Esophagus muscularis mucosa (tissue), 4 donors: ENCODE results near the gene NPHP4. TPM values are rescaled to one million over a fixed set of nuclear protein-coding genes. Genes with fewer than 3 reads are reported as not detected.

Experiments used
- DNase-seq: peaks from one replicate; pipeline ENCODE4 v3.0.0-alpha.2; 2017; ENCODE audit errors: extremely low spot score
- H3K27ac ChIP-seq, 4 donors: fragments of 200-600 bp; sonication (generic); replicated peaks in 1 of 4; 1 replicate in 3 of 4; 2 replicates in 1 of 4; pipeline ENCODE4 v1.5.1; 2016 to 2019; ENCODE audit warnings: mild to moderate bottlenecking in 1 of 4
- H3K27me3 ChIP-seq, 4 donors: fragments of 200-600 bp; sonication (generic); one replicate each; pipeline versions ENCODE4 v1.5.1 to v1.6.0; 2016 to 2019
- H3K36me3 ChIP-seq, 4 donors: fragments of 200-600 bp; sonication (generic); one replicate each; pipeline ENCODE4 v1.5.1; 2016 to 2019
- H3K4me1 ChIP-seq, 4 donors: fragments of 200-600 bp; sonication (generic); one replicate each; pipeline ENCODE4 v1.5.1; 2016 to 2019
- H3K4me3 ChIP-seq, 4 donors: fragments of 200-600 bp; sonication (generic); 1 replicate in 2 of 4; 2 replicates in 2 of 4; pipeline ENCODE4 v1.5.1; 2016 to 2019; ENCODE audit warnings: mild to moderate bottlenecking in 4 of 4, moderate library complexity in 1 of 4
- H3K9me3 ChIP-seq, 4 donors: fragments of 200-600 bp; sonication (generic); 1 replicate in 3 of 4; 2 replicates in 1 of 4; pipeline ENCODE4 v1.5.1; 2016 to 2019
- EP300 ChIP-seq: sonication (generic); formaldehyde crosslinking; IDR thresholded peaks from one replicate; pipeline ENCODE4 v1.6.1; 2017; ENCODE audit warnings: antibody characterized with exemption
- POLR2A ChIP-seq: fragments of 450-650 bp; IDR thresholded peaks from one replicate; pipeline ENCODE4 v1.6.1; 2017; ENCODE audit warnings: antibody characterized with exemption, moderate library complexity, mild to moderate bottlenecking, low read depth
- POLR2AphosphoS5 ChIP-seq, 2 donors: sonication (generic); formaldehyde crosslinking; IDR thresholded peaks; one replicate each; pipeline ENCODE4 v1.6.1; 2017; ENCODE audit warnings: antibody characterized with exemption in 2 of 2
- WGBS: methylation state at CpG from one replicate; pipeline ENCODE4 v1.1.5; 2018; 5-methylcytosine and 5-hydroxymethylcytosine counted together
- intact Hi-C: fragments of 100-400 bp; cut with DNase I; formaldehyde crosslinking; loops from one replicate; pipeline ENCODE4 v1.15.1; 2023
- total RNA-seq, 4 donors: library from RNA; depleted of rRNA; stranded (reverse); fragments of >200 nt; gene quantifications; one replicate each; pipeline versions ENCODE4 v1.1.0 to v1.2.1, GENCODE V29; 2016
- TF ChIP-seq, protein P1 (sequence below), 3 experiments: fragments of 200-600 bp in 2 of 3; fragments of 450-650 bp in 1 of 3; sonication (generic) in 2 of 3; IDR thresholded peaks; one replicate each; pipeline ENCODE4 v1.5.1; 2017 to 2019; ENCODE audit warnings: antibody characterized with exemption in 3 of 3, mild to moderate bottlenecking in 2 of 3, moderate library complexity in 1 of 3

Gene NPHP4
- total RNA-seq, 4 donors from 2014 or later = 6.5 to 9.1 (median 8.0) TPM

DNA sequence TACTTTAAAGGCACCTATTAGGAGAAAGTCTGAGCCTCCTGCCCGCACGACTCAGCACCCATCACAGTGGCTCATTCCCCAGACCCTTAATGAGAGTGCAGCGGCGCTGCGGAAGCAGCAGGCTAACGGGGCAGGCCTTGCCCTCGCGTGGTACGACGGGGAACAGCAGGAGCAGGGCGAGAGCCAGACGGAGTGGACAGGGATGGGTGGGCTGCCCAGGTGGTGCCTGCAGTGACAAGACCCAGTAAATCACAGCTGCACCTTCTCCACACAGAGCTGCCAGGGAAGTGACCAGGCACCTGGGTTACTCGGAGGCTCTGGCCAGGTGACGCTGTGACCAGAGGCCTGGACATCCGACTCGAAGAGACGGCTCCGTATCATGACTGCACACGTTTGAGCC lies 131.9 kb downstream of the NPHP4 start:
- intact Hi-C loops = no loop called here
- H3K4me1 ChIP-seq = no peaks in the 10 kb centered on the region
- WGBS = 95% methylated on average over 19 of the region's 19 CpGs
- TF ChIP-seq, protein P1, sequence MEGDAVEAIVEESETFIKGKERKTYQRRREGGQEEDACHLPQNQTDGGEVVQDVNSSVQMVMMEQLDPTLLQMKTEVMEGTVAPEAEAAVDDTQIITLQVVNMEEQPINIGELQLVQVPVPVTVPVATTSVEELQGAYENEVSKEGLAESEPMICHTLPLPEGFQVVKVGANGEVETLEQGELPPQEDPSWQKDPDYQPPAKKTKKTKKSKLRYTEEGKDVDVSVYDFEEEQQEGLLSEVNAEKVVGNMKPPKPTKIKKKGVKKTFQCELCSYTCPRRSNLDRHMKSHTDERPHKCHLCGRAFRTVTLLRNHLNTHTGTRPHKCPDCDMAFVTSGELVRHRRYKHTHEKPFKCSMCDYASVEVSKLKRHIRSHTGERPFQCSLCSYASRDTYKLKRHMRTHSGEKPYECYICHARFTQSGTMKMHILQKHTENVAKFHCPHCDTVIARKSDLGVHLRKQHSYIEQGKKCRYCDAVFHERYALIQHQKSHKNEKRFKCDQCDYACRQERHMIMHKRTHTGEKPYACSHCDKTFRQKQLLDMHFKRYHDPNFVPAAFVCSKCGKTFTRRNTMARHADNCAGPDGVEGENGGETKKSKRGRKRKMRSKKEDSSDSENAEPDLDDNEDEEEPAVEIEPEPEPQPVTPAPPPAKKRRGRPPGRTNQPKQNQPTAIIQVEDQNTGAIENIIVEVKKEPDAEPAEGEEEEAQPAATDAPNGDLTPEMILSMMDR (IDR thresholded peaks at IDR 0.05) = no peak
- no peak for TF ChIP-seq POLR2A
- no peak for TF ChIP-seq POLR2AphosphoS5 (IDR thresholded peaks at IDR 0.05)
- no peak for TF ChIP-seq EP300
- DNase-seq = no peak
- H3K4me3 ChIP-seq = no peak overlapping the region
- H3K9me3 ChIP-seq = no peaks in the 10 kb centered on the region
- H3K27me3 ChIP-seq = no peaks in the 10 kb centered on the region
- peaks cover 0 to 68% (median 38%) of the 10 kb centered on the region in 4 donors for H3K36me3 ChIP-seq
- H3K27ac ChIP-seq = no peak overlapping the region

DNA sequence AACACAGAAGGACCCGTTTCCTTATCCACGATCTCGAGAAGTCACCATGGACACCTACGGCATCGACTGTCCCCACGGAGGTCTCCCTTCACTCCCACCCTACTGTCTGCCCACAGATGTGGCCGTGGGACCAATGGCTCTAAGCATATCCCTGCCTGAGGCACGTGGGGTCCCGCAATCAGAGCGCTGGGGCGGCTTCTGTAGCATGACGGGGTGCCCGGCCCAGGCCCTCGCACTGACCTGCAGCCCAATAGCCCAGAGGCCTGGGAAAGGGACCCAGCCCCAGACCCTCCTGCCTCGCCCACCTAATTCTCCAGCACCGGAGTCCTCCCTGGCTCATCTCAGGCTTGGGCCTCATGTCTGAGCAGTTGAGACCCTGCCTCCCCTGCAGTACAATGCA lies 132.5 kb downstream of the NPHP4 start:
- Histone ChIP-seq H3K27me3 (no peaks in the 10 kb centered on the region), H3K4me1 (no peaks in the 10 kb centered on the region), H3K27ac (no peak overlapping the region), H3K4me3 (no peak overlapping the region), H3K36me3 (peaks cover 0 to 62% (median 34%) of the 10 kb centered on the region in 4 donors), H3K9me3 (no peaks in the 10 kb centered on the region)
- TF ChIP-seq, protein P1 (IDR thresholded peaks at IDR 0.05) = no peak
- no peak for TF ChIP-seq POLR2AphosphoS5 (IDR thresholded peaks at IDR 0.05)
- TF ChIP-seq POLR2A = no peak
- TF ChIP-seq EP300 = no peak
- intact Hi-C loops = no loop called here
- WGBS = 91% methylated on average over 4 of the region's 16 CpGs
- no peak for DNase-seq

DNA sequence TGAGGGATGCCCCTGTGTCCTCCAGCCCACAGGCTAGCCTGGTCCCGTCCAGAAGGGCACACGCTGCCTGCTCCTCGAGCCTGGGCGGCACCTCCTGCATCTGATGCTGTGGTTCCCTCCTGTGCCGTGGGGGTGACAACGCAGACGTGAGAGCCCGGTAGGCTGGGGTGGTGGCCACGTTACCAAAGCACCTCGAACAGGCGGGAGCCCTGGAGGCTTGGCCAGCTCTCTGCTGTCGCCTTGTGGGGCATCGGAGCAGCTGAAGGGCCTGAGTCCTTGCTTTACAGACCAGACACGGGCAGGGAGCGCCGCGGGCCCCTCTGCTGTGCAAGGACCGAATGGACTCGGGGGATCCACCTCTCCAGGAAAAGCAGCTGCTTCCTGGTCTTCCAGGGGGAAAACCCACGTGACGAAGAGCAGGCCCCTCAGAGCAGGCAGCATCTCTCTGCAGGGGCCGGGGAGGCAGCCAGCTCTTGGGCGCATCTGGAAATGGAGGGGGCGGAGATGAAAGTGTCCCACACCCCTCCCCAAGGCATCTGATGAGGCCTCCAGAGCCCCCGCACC lies 133.3 kb downstream of the NPHP4 start:
- peaks cover 0 to 54% (median 27%) of the 10 kb centered on the region in 4 donors for H3K36me3 ChIP-seq

DNA sequence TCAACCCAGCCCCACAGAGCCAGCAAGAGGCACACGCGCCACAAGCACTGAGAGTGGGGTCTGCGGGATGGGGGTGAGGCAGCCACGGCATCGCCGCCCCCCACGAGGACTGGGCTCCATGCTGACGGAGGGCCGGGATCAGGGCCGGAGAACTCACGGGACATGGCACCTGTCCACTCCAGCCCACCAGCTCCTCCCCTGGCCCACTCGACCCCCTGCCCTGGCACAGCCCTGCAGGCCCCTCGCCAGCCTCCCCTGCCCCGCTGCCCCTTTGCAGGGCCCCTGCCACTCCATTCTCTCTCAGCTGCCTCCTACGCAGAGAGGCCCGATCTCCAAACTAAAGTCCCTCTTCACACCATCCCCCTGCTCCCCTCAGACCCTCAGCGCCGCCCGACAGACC lies 134.0 kb downstream of the NPHP4 start:
- Histone ChIP-seq H3K4me3 (no peak overlapping the region), H3K27ac (no peak overlapping the region), H3K36me3 (peaks cover 0 to 47% (median 21%) of the 10 kb centered on the region in 4 donors), H3K27me3 (no peaks in the 10 kb centered on the region), H3K9me3 (no peaks in the 10 kb centered on the region), H3K4me1 (no peaks in the 10 kb centered on the region)
- no peak for DNase-seq
- no peak for TF ChIP-seq POLR2AphosphoS5 (IDR thresholded peaks at IDR 0.05)
- no peak for TF ChIP-seq POLR2A
- no peak for TF ChIP-seq EP300
- TF ChIP-seq, protein P1 (IDR thresholded peaks at IDR 0.05) = no peak
- 92% methylated on average over 14 of the region's 19 CpGs for WGBS
- intact Hi-C loops = no loop called here

More for the DNA sequence above, 133.3 kb downstream of the NPHP4 start:
- intact Hi-C loops = no loop called here
- H3K27ac ChIP-seq = no peak overlapping the region
- 88% methylated on average over 22 of the region's 25 CpGs for WGBS
- no peaks in the 10 kb centered on the region for H3K4me1 ChIP-seq
- no peaks in the 10 kb centered on the region for H3K27me3 ChIP-seq
- H3K9me3 ChIP-seq = no peaks in the 10 kb centered on the region
- no peak overlapping the region for H3K4me3 ChIP-seq
- TF ChIP-seq, protein P1 (IDR thresholded peaks at IDR 0.05) = no peak
- TF ChIP-seq EP300 (no peak), POLR2A (no peak), POLR2AphosphoS5 (IDR thresholded peaks at IDR 0.05) (no peak)
- DNase-seq = no peak
